H9 (cell line): ENCODE measurements around the gene LDHAL6B. TPM values are rescaled to one million over a fixed set of nuclear protein-coding genes. Genes with fewer than 3 reads are reported as not detected.

Source experiments
- DNase-seq: peaks from one replicate; pipeline ENCODE4 v3.0.0-alpha.2; 2017
- H2AFZ ChIP-seq: one replicate; pipeline ENCODE4 v1.6.1; 2013; ENCODE audit warnings: mild to moderate bottlenecking, low read length, control low read depth, moderate library complexity
- H2AK5ac ChIP-seq: 2 replicates; pipeline ENCODE4 v1.6.1; 2013; ENCODE audit warnings: low read length, control low read depth, mixed read lengths; ENCODE audit not compliant: insufficient read length
- H2BK120ac ChIP-seq: one replicate; pipeline ENCODE4 v1.6.1; 2013; ENCODE audit warnings: low read depth, mild to moderate bottlenecking, low read length, control low read depth, inconsistent platforms; ENCODE audit not compliant: poor library complexity, severe bottlenecking
- H2BK12ac ChIP-seq: 2 replicates; pipeline ENCODE4 v1.6.1; 2013; ENCODE audit warnings: low read length, control low read depth, mixed read lengths, low read depth; ENCODE audit not compliant: insufficient read length
- H2BK15ac ChIP-seq: 2 replicates; pipeline ENCODE4 v1.6.1; 2013; ENCODE audit warnings: low read depth, low read length, control low read depth
- H2BK20ac ChIP-seq: one replicate; pipeline ENCODE4 v1.6.1; 2013; ENCODE audit warnings: low read depth, mild to moderate bottlenecking, low read length, control low read depth, inconsistent platforms; ENCODE audit not compliant: poor library complexity, severe bottlenecking
- H2BK5ac ChIP-seq: 2 replicates; pipeline ENCODE4 v1.6.1; 2013; ENCODE audit warnings: low read length, control low read depth, mixed read lengths; ENCODE audit not compliant: insufficient read length
- H3K14ac ChIP-seq: 2 replicates; pipeline ENCODE4 v1.6.1; 2013; ENCODE audit warnings: low read length, control low read depth; ENCODE audit not compliant: insufficient read depth
- H3K18ac ChIP-seq: 2 replicates; pipeline ENCODE4 v1.6.1; 2013; ENCODE audit warnings: low read depth, mild to moderate bottlenecking, mixed read lengths, low read length, control low read depth; ENCODE audit not compliant: insufficient read length
- H3K23ac ChIP-seq: 2 replicates; pipeline ENCODE4 v1.6.1; 2013; ENCODE audit warnings: low read length, control low read depth, mixed read lengths, low read depth; ENCODE audit not compliant: insufficient read length
- H3K23me2 ChIP-seq: 2 replicates; pipeline ENCODE4 v1.6.1; 2013; ENCODE audit warnings: low read depth, mild to moderate bottlenecking, mixed read lengths, low read length, control low read depth; ENCODE audit not compliant: insufficient read length, poor library complexity, severe bottlenecking
- H3K27ac ChIP-seq: 2 replicates; pipeline ENCODE4 v1.5.1; 2013; ENCODE audit warnings: low read length, control low read depth, mixed read lengths, low read depth; ENCODE audit not compliant: insufficient read length
- H3K27me3 ChIP-seq: 2 replicates; pipeline ENCODE4 v1.6.1; 2013; ENCODE audit warnings: low read length, control low read depth, inconsistent platforms; ENCODE audit not compliant: insufficient read depth
- H3K4ac ChIP-seq: 2 replicates; pipeline ENCODE4 v1.6.1; 2013; ENCODE audit warnings: low read depth, mild to moderate bottlenecking, control low read depth, inconsistent platforms, low read length, moderate library complexity
- H3K4me1 ChIP-seq: 2 replicates; pipeline ENCODE4 v1.6.1; 2013; ENCODE audit warnings: low read length, control low read depth, inconsistent platforms; ENCODE audit not compliant: insufficient read depth
- H3K4me2 ChIP-seq: 2 replicates; pipeline ENCODE4 v1.6.1; 2013; ENCODE audit warnings: low read length, control low read depth, mixed read lengths; ENCODE audit not compliant: insufficient read length, insufficient read depth
- H3K56ac ChIP-seq: 2 replicates; pipeline ENCODE4 v1.6.1; 2013; ENCODE audit warnings: low read depth, mild to moderate bottlenecking, mixed read lengths, low read length, control low read depth; ENCODE audit not compliant: insufficient read length
- H3K79me1 ChIP-seq: 2 replicates; pipeline ENCODE4 v1.6.1; 2013; ENCODE audit warnings: low read depth, mild to moderate bottlenecking, moderate library complexity, low read length, control low read depth, inconsistent platforms; ENCODE audit not compliant: insufficient read depth, poor library complexity, severe bottlenecking
- H3K79me2 ChIP-seq: 2 replicates; pipeline ENCODE4 v1.6.1; 2013; ENCODE audit warnings: low read length, control low read depth, inconsistent platforms; ENCODE audit not compliant: insufficient read depth
- H3K9ac ChIP-seq: 2 replicates; pipeline ENCODE4 v1.6.1; 2013; ENCODE audit warnings: low read length, control low read depth, mixed read lengths; ENCODE audit not compliant: insufficient read length; ENCODE audit errors: extremely low read depth
- H3K9me3 ChIP-seq: one replicate; pipeline ENCODE4 v1.6.1; 2013; ENCODE audit warnings: low read depth, low read length, inconsistent platforms; ENCODE audit not compliant: control insufficient read depth
- H3T11ph ChIP-seq: one replicate; pipeline ENCODE4 v1.6.1; 2013; ENCODE audit warnings: mild to moderate bottlenecking, low read length, control low read depth, inconsistent platforms
- H4K20me1 ChIP-seq: one replicate; pipeline ENCODE4 v1.6.1; 2013; ENCODE audit not compliant: control insufficient read depth, insufficient read length, insufficient read depth
- H4K5ac ChIP-seq: 2 replicates; pipeline ENCODE4 v1.6.1; 2013; ENCODE audit warnings: low read depth, mild to moderate bottlenecking, mixed read lengths, low read length, control low read depth; ENCODE audit not compliant: insufficient read length
- H4K8ac ChIP-seq: replicated peaks from 2 replicates; pipeline ENCODE4 v1.6.1; 2013; ENCODE audit warnings: low read length, control low read depth, mixed read lengths, low read depth; ENCODE audit not compliant: insufficient read length
- H4K91ac ChIP-seq: 2 replicates; pipeline ENCODE4 v1.6.1; 2013; ENCODE audit warnings: low read depth, mild to moderate bottlenecking, moderate library complexity, mixed read lengths, low read length, control low read depth; ENCODE audit not compliant: insufficient read length
- H3K27ac Mint-ChIP-seq, 3 experiments: 2 replicates in 2 of 3; 3 replicates in 1 of 3; pipeline ENCODE4 v1.8.0; 2020 to 2021; ENCODE audit warnings: mixed read lengths in 3 of 3, mild to moderate bottlenecking in 1 of 3, moderate library complexity in 1 of 3
- H3K27me3 Mint-ChIP-seq: 2 replicates; pipeline ENCODE4 v1.8.0; 2021; ENCODE audit warnings: low read depth, mild to moderate bottlenecking, moderate library complexity, mixed read lengths
- H3K36me3 Mint-ChIP-seq, 3 experiments: 2 replicates in 2 of 3; 3 replicates in 1 of 3; pipeline ENCODE4 v1.8.0; 2020 to 2021; ENCODE audit warnings: low read depth in 3 of 3, mixed read lengths in 3 of 3; ENCODE audit not compliant: insufficient read depth in 1 of 3
- H3K4me1 Mint-ChIP-seq, 2 experiments: 2 replicates each; pipeline ENCODE4 v1.8.0; 2020; ENCODE audit warnings: mixed read lengths in 2 of 2
- H3K4me3 Mint-ChIP-seq, 2 experiments: 2 replicates in 1 of 2; 3 replicates in 1 of 2; pipeline ENCODE4 v1.8.0; 2020 to 2021; ENCODE audit warnings: mild to moderate bottlenecking in 2 of 2, mixed read lengths in 2 of 2, moderate library complexity in 1 of 2
- H3K9me3 Mint-ChIP-seq, 2 experiments: 2 replicates in 1 of 2; 3 replicates in 1 of 2; pipeline ENCODE4 v1.8.0; 2020; ENCODE audit warnings: mild to moderate bottlenecking in 2 of 2, mixed read lengths in 2 of 2, moderate library complexity in 1 of 2
- CTCF ChIP-seq: fragments of 200-600 bp; sonication (generic); conservative IDR thresholded peaks from 3 replicates; pipeline ENCODE4 v1.8.0; 2021; ENCODE audit warnings: antibody characterized with exemption, mild to moderate bottlenecking
- WGBS: extraction: QIAGEN DNeasy Blood & Tissue Kit; methylation state at CpG from one replicate; pipeline ENCODE4 v1.1.7; 2013; ENCODE audit warnings: missing lambda C conversion rate, low lambda C conversion rate, mixed read lengths; ENCODE audit not compliant: insufficient read length; ENCODE audit errors: extremely low coverage; 5-methylcytosine and 5-hydroxymethylcytosine counted together
- total RNA-seq: library from RNA; stranded (reverse); gene quantifications from 2 replicates; pipeline ENCODE4 v1.2.1, GENCODE V29; 2021

The LDHAL6B gene
- total RNA-seq, 1 experiment from 2014 or later = not detected

DNA sequence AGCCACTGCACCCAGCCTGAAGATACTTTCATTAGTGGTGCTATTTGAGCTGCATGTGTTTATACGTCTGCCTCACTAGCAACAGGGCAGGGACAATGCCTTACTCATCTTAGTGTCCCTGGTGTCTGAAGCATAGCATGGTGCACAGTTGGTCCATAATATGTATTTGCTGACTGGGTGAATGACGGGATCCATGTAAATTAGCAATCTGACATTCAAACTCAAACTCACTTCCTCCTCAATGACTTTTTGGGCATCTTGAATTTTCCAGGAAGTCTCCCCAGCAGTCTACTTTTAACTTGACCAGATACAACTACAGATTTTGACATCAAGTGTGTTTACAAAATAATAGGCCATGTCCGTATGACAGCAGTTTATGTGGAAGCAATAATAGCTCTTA, 3.0 kb upstream of the LDHAL6B start:
- Histone ChIP-seq H3K79me1 (no peaks in the 10 kb centered on the region), H3K56ac (no peak overlapping the region), H2AK5ac (no peak overlapping the region), H3K27ac (no peak overlapping the region), H2BK120ac (no peak overlapping the region), H4K91ac (no peak overlapping the region), H4K20me1 (no peaks in the 10 kb centered on the region), H3K23me2 (no peaks in the 10 kb centered on the region), H3K4me2 (no peak overlapping the region), H2BK15ac (no peak overlapping the region), H3K18ac (no peak overlapping the region), H3T11ph (no peak overlapping the region), H2BK12ac (no peak overlapping the region), H3K9ac (no peak overlapping the region), H3K14ac (no peak overlapping the region), H3K4me1 (no peaks in the 10 kb centered on the region), H3K27me3 (no peaks in the 10 kb centered on the region), H4K5ac (no peak overlapping the region), H2BK5ac (no peak overlapping the region), H3K23ac (no peak overlapping the region), H2AFZ (no peak overlapping the region), H3K9me3 (no peaks in the 10 kb centered on the region), H4K8ac (no peak overlapping the region), H3K79me2 (no peaks in the 10 kb centered on the region), H2BK20ac (no peak overlapping the region), H3K4ac (no peak overlapping the region)
- Mint-ChIP-seq H3K9me3 (no peaks in the 10 kb centered on the region), H3K27me3 (no peaks in the 10 kb centered on the region), H3K4me3 (no peak overlapping the region), H3K36me3 (peaks cover 3 to 88% (median 76%) of the 10 kb centered on the region in 3 experiments; a peak in 5 of 7 replicates), H3K27ac (no peak overlapping the region), H3K4me1 (no peaks in the 10 kb centered on the region)
- TF ChIP-seq CTCF = no peak
- no peak for DNase-seq
- WGBS = no CpG with 5 or more reads among the region's 3 CpGs
